ENCODE results near the gene TNFSF15. TPM values are rescaled to one million over a fixed set of nuclear protein-coding genes. Genes with fewer than 3 reads are reported as not detected.
"Not testable (repeated sequence)": the region's sequence is repeated elsewhere in the genome, so short reads cannot be mapped to it uniquely, and the experiment has no call there.

The TNFSF15 gene
- total and polyA plus RNA-seq, 4 donors = 2.0 to 24.5 (median 4.2) TPM

GRCh38 chr9:114742947-114743346 is 62.9 kb downstream of the TNFSF15 start:
- no peak for DNase-seq
- 87 to 91% methylated on average over 2 of the region's 2 CpGs for WGBS, 2 donors
- H3K9ac ChIP-seq (ENCODE audit: insufficient read depth in 1 of 2, low read length in 2 of 2) = no peak overlapping the region
- no peaks in the 10 kb centered on the region for H3K27me3 ChIP-seq (ENCODE audit: control insufficient read depth in 3 of 3, insufficient read depth in 3 of 3, low read length in 2 of 3)
- H3K4me1 ChIP-seq (ENCODE audit: control insufficient read depth in 5 of 5, insufficient read depth in 5 of 5, low read length in 5 of 5) = peaks cover 0 to 5% (median 0%) of the 10 kb centered on the region in 5 donors
- no peak for TF ChIP-seq CTCF (IDR thresholded peaks at IDR 0.05; ENCODE audit: control extremely low read depth, extremely low read depth)
- no peaks in the 10 kb centered on the region for H3K36me3 ChIP-seq (ENCODE audit: control insufficient read depth in 4 of 4, insufficient read depth in 4 of 4, low read length in 4 of 4)
- no peak overlapping the region for H3K27ac ChIP-seq (ENCODE audit: low read depth in 1 of 2, low read length in 1 of 2)
- H3K4me3 ChIP-seq = no peak overlapping the region
- no peaks in the 10 kb centered on the region for H3K9me3 ChIP-seq (ENCODE audit: control insufficient read depth in 4 of 4, insufficient read depth in 3 of 4, low read length in 3 of 4)
- ATAC-seq (ENCODE audit: insufficient read depth, low FRiP score) = no peak

- H3K27ac ChIP-seq (ENCODE audit: low read depth in 1 of 2, low read length in 1 of 2); DNase-seq; H3K4me1 ChIP-seq (ENCODE audit: control insufficient read depth in 5 of 5, insufficient read depth in 5 of 5, low read length in 5 of 5); H3K36me3 ChIP-seq (ENCODE audit: control insufficient read depth in 4 of 4, insufficient read depth in 4 of 4, low read length in 4 of 4); H3K27me3 ChIP-seq (ENCODE audit: control insufficient read depth in 3 of 3, insufficient read depth in 3 of 3, low read length in 2 of 3); H3K9me3 ChIP-seq (ENCODE audit: control insufficient read depth in 4 of 4, insufficient read depth in 3 of 4, low read length in 3 of 4); H3K4me3 ChIP-seq; H3K9ac ChIP-seq (ENCODE audit: insufficient read depth in 1 of 2, low read length in 2 of 2); ATAC-seq (ENCODE audit: insufficient read depth, low FRiP score): not testable (repeated sequence)
- 92 to 100% methylated on average over 1 of the region's 1 CpG for WGBS, 2 donors
Measured at GRCh38 chr9:114741521-114741920, 64.3 kb downstream of the TNFSF15 start.

GRCh38 chr9:114738581-114739316 is 67.1 kb downstream of the TNFSF15 start:
- no peaks in the 10 kb centered on the region for H3K36me3 ChIP-seq (ENCODE audit: control insufficient read depth in 4 of 4, insufficient read depth in 4 of 4, low read length in 4 of 4)
- no peaks in the 10 kb centered on the region for H3K27me3 ChIP-seq (ENCODE audit: control insufficient read depth in 3 of 3, insufficient read depth in 3 of 3, low read length in 2 of 3)
- no peak overlapping the region for H3K27ac ChIP-seq (ENCODE audit: low read depth in 1 of 2, low read length in 1 of 2)
- no peak overlapping the region for H3K4me3 ChIP-seq
- peak; percentile 87 for TF ChIP-seq CTCF (IDR thresholded peaks at IDR 0.05; ENCODE audit: control extremely low read depth, extremely low read depth)
- peak; percentile 83 for ATAC-seq (ENCODE audit: insufficient read depth, low FRiP score)
- H3K9ac ChIP-seq (ENCODE audit: insufficient read depth in 1 of 2, low read length in 2 of 2) = no peak overlapping the region
- DNase-seq = peak; percentile 74 to 82 (median 76)
- H3K9me3 ChIP-seq (ENCODE audit: control insufficient read depth in 4 of 4, insufficient read depth in 3 of 4, low read length in 3 of 4) = no peaks in the 10 kb centered on the region
- 18 to 22% methylated on average over 8 of the region's 8 CpGs for WGBS, 2 donors
- peaks cover 0 to 8% (median 0%) of the 10 kb centered on the region in 5 donors for H3K4me1 ChIP-seq (ENCODE audit: control insufficient read depth in 5 of 5, insufficient read depth in 5 of 5, low read length in 5 of 5)

GRCh38 chr9:114737847-114738246 is 68.0 kb downstream of the TNFSF15 start:
- Histone ChIP-seq H3K4me3 (no peak overlapping the region), H3K4me1 (ENCODE audit: control insufficient read depth in 5 of 5, insufficient read depth in 5 of 5, low read length in 5 of 5) (peaks cover 0 to 8% (median 0%) of the 10 kb centered on the region in 5 donors), H3K36me3 (ENCODE audit: control insufficient read depth in 4 of 4, insufficient read depth in 4 of 4, low read length in 4 of 4) (no peaks in the 10 kb centered on the region), H3K27ac (ENCODE audit: low read depth in 1 of 2, low read length in 1 of 2) (no peak overlapping the region), H3K27me3 (ENCODE audit: control insufficient read depth in 3 of 3, insufficient read depth in 3 of 3, low read length in 2 of 3) (no peaks in the 10 kb centered on the region), H3K9ac (ENCODE audit: insufficient read depth in 1 of 2, low read length in 2 of 2) (no peak overlapping the region), H3K9me3 (ENCODE audit: control insufficient read depth in 4 of 4, insufficient read depth in 3 of 4, low read length in 3 of 4) (no peaks in the 10 kb centered on the region)
- TF ChIP-seq CTCF (IDR thresholded peaks at IDR 0.05; ENCODE audit: control extremely low read depth, extremely low read depth) = no peak
- 85 to 94% methylated on average over 4 of the region's 4 CpGs for WGBS, 2 donors
- DNase-seq = no peak
- no peak for ATAC-seq (ENCODE audit: insufficient read depth, low FRiP score)
